Measurements from ENCODE around the gene C1orf56.

The C1orf56 gene

DNA sequence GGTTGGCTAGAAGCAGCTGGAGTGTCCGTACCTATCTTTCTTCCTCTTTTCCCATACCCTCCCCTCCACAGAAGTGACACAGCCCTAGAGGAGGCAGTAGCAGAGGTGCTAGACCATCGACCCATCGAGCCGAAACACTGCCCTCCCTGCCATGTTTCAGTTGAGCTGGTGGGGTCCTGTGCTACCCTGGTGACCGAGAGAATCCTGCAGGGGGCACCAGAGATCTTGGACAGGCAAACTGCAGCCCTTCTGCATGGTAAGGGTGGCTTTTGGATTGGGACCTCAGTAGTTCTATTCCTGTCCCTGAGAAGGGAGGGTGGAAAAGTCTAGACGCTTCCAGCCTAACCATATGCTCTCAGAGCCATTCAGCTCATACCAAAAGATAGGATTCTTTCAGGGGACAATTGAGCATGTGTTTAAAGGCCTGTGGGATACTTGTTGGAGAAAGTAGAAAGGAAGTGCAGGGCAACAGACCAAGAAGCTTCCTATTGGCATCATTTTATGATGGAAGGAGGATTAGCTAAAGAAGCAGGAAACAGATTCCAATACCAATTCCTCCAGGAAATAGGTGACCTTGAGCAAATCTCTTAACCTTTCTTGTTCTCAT is 22.9 kb upstream of the C1orf56 start:
- peaks cover 27 to 63% (median 43%) of the 10 kb centered on the region in 3 donors for H3K36me3 ChIP-seq
- no peaks in the 10 kb centered on the region for H3K9me3 ChIP-seq

DNA sequence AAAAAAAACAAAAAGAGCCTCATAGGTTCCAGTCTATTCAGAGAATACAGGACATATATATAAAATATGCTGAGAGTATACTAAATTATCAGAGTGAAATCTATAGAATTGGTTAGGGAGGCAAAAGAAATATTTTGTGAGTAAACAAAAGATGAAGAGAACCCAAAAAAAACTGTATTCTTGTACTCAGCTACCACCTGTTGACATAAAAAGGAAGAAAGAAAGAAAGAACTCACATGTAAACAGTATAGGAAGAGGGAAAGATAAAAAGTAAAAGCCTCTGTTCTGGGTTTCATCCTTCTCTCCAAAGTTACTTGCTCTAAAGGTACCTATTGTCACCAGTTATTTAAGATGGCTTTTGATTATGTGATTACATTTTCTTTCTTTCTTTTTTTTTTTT is 21.1 kb upstream of the C1orf56 start:
- Histone ChIP-seq H3K4me1 (peaks cover 0 to 7% (median 0%) of the 10 kb centered on the region in 4 donors), H3K9me3 (no peaks in the 10 kb centered on the region), H3K27ac (no peak overlapping the region), H3K36me3 (peaks cover 30 to 70% (median 57%) of the 10 kb centered on the region in 3 donors), H3K27me3 (no peaks in the 10 kb centered on the region), H3K4me3 (no peak overlapping the region)
- TF ChIP-seq, protein P1, sequence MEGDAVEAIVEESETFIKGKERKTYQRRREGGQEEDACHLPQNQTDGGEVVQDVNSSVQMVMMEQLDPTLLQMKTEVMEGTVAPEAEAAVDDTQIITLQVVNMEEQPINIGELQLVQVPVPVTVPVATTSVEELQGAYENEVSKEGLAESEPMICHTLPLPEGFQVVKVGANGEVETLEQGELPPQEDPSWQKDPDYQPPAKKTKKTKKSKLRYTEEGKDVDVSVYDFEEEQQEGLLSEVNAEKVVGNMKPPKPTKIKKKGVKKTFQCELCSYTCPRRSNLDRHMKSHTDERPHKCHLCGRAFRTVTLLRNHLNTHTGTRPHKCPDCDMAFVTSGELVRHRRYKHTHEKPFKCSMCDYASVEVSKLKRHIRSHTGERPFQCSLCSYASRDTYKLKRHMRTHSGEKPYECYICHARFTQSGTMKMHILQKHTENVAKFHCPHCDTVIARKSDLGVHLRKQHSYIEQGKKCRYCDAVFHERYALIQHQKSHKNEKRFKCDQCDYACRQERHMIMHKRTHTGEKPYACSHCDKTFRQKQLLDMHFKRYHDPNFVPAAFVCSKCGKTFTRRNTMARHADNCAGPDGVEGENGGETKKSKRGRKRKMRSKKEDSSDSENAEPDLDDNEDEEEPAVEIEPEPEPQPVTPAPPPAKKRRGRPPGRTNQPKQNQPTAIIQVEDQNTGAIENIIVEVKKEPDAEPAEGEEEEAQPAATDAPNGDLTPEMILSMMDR (IDR thresholded peaks at IDR 0.05) = no peak
- no peak for DNase-seq
- intact Hi-C loops (cut with DNase I; ENCODE audit: low total_unique reads) = loop anchor here (10.0 kb wide), 1 partner anchor 128 kb away; the partner anchor contains the start of gene TNFAIP8L2

More for the DNA sequence above, 22.9 kb upstream of the C1orf56 start:
- peak overlapping the region; percentile 21 to 28 for H3K27ac ChIP-seq
- peak; percentile 88 to 89 for DNase-seq
- H3K4me1 ChIP-seq = peaks cover 0 to 7% (median 0%) of the 10 kb centered on the region in 4 donors
- intact Hi-C loops (cut with DNase I; ENCODE audit: low total_unique reads) = loop anchor here (10.0 kb wide), 1 partner anchor 130 kb away; the partner anchor contains the start of gene TNFAIP8L2
- H3K4me3 ChIP-seq = no peak overlapping the region
- TF ChIP-seq, protein P1 (IDR thresholded peaks at IDR 0.05) = peak; percentile 66 to 75
- no peaks in the 10 kb centered on the region for H3K27me3 ChIP-seq

DNA sequence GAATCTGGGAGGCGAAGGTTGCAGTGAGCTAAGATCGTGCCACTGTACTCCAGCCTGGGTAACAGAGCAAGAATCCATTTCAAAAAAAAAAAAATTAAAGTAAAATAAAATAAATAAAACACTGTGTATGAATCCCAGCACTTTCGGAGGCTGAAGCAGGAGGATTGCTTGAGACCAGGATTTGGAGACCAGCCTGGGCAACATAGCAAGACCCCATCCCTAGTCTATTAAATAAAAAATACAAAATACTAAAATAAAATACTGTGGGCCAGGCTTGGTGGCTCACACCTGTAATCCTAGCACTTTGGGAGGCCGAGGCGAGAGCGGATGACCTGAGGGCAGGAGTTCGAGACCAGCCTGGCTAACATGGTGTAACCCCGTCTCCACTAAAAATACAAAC is 15.4 kb upstream of the C1orf56 start:
- Histone ChIP-seq H3K4me3 (no peak overlapping the region), H3K36me3 (peaks cover 42 to 89% (median 72%) of the 10 kb centered on the region in 3 donors), H3K27ac (no peak overlapping the region), H3K4me1 (no peaks in the 10 kb centered on the region), H3K9me3 (no peaks in the 10 kb centered on the region), H3K27me3 (no peaks in the 10 kb centered on the region)
- no peak for DNase-seq
- intact Hi-C loops (cut with DNase I; ENCODE audit: low total_unique reads) = no loop called here
- TF ChIP-seq, protein P1 (IDR thresholded peaks at IDR 0.05) = no peak

GRCh38 chr1:151035167-151035566 is 12.4 kb upstream of the C1orf56 start:
- Histone ChIP-seq H3K36me3 (peaks cover 21 to 59% (median 43%) of the 10 kb centered on the region in 3 donors), H3K4me1 (no peaks in the 10 kb centered on the region), H3K4me3 (no peak overlapping the region), H3K27ac (no peak overlapping the region), H3K9me3 (no peaks in the 10 kb centered on the region), H3K27me3 (no peaks in the 10 kb centered on the region)
- TF ChIP-seq, protein P1 (IDR thresholded peaks at IDR 0.05) = no peak
- DNase-seq = no peak
- intact Hi-C loops (cut with DNase I; ENCODE audit: low total_unique reads) = no loop called here

GRCh38 chr1:151036356-151036755 is 11.2 kb upstream of the C1orf56 start, which contains the start of gene BNIPL:
BNIPL (plus strand) TSS chr1:151036586; CDS start chr1:151036726, 140 bp downstream.
- no peak for DNase-seq
- Histone ChIP-seq H3K27me3 (no peaks in the 10 kb centered on the region), H3K4me3 (no peak within 1 kb of the TSS), H3K27ac (no peak within 1 kb of the TSS), H3K36me3 (peaks cover 19 to 47% (median 31%) of the 10 kb centered on the region in 3 donors), H3K9me3 (no peaks in the 10 kb centered on the region), H3K4me1 (no peaks in the 10 kb centered on the region)
- TF ChIP-seq, protein P1 (IDR thresholded peaks at IDR 0.05) = no peak
- intact Hi-C loops (cut with DNase I; ENCODE audit: low total_unique reads) = no loop called here

Measured in tibial artery (tissue), 4 donors.